GM06990 (cell line): ENCODE results near the gene C1orf167.

Experiments used
- DNase-seq: peaks from one replicate; pipeline ENCODE4 v3.0.0-alpha.2; 2011; ENCODE audit not compliant: insufficient read length; ENCODE audit errors: extremely low read depth
- H3K27me3 ChIP-seq: replicated peaks from 2 replicates; pipeline ENCODE4 v1.6.0; 2011; ENCODE audit warnings: low read length; ENCODE audit not compliant: control insufficient read depth, insufficient read depth
- H3K36me3 ChIP-seq: 2 replicates; pipeline ENCODE4 v1.5.1; 2011; ENCODE audit warnings: low read length; ENCODE audit not compliant: control insufficient read depth, insufficient read depth
- H3K4me3 ChIP-seq: replicated peaks from 2 replicates; pipeline ENCODE4 v1.5.1; 2011; ENCODE audit warnings: low read depth, mild to moderate bottlenecking, control low read depth, low read length
- TF ChIP-seq, protein P1 (sequence below): IDR thresholded peaks from 2 replicates; pipeline ENCODE4 v1.5.1; 2011; ENCODE audit warnings: low read length, control low read depth, mild to moderate bottlenecking, inconsistent platforms; ENCODE audit not compliant: insufficient read depth, poor library complexity, severe bottlenecking

The C1orf167 gene

DNA sequence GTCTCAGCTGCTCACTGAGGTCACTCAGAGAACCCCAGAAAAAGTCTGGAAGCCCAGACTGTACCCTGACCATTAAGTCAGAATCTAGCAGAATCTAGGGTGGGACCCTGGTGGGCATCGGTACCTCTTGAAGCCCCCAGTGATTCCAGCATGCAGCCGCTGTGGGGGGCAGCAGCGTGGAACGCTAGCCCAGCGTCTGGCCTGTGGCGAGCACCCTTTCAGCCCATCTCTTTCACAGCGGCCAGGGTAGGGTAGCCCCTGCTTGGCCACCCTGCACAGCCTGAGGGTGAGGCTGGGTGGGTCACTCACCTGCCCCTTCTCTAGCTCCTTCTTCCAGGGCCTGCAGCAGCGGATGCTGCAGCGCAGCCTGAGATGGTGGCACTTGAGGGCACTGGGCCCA lies 16.3 kb downstream of the C1orf167 start:
- TF ChIP-seq, protein P1, sequence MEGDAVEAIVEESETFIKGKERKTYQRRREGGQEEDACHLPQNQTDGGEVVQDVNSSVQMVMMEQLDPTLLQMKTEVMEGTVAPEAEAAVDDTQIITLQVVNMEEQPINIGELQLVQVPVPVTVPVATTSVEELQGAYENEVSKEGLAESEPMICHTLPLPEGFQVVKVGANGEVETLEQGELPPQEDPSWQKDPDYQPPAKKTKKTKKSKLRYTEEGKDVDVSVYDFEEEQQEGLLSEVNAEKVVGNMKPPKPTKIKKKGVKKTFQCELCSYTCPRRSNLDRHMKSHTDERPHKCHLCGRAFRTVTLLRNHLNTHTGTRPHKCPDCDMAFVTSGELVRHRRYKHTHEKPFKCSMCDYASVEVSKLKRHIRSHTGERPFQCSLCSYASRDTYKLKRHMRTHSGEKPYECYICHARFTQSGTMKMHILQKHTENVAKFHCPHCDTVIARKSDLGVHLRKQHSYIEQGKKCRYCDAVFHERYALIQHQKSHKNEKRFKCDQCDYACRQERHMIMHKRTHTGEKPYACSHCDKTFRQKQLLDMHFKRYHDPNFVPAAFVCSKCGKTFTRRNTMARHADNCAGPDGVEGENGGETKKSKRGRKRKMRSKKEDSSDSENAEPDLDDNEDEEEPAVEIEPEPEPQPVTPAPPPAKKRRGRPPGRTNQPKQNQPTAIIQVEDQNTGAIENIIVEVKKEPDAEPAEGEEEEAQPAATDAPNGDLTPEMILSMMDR: no peak

DNA sequence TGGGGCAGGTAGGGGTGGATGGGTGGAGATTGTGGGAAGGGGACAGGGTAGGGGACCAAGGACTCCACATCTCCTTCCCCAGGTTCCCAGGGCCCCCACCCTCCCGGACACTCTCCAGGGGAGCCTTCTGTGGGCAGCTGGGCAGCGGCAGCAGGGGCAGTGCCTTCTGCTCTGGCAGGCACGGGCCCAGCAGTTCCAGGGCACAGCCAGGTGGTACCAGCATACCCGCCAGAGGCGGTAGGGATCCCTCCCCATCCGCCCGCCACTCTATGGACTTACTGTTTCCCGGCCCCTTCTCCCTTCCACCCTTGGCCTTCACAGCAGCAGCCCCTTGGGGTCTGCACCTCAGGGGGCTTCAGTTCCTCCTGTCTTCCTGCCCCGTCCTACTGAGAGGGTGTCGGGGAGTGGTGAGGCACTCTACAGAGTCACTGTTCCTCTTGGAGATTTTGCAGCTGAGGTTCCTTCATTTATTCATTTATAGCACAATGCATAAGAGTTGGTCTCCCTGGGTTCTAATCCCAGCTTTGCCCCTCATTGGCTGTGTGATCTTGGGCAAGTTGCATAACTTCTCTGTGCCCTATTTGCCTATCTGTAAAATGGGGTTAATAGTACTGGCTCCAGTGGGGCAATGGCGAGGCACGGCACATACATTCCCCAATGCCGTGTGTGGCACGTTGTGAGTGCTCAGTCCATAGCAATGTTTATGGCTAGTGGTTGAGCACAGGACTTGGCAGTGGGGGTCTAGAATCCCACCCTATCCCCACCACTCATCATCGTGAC lies 17.0 kb downstream of the C1orf167 start:
- Histone ChIP-seq H3K4me3 (no peak overlapping the region), H3K36me3 (no peaks in the 10 kb centered on the region), H3K27me3 (no peaks in the 10 kb centered on the region)
- DNase-seq: no peak
- TF ChIP-seq, protein P1: no peak

More for the DNA sequence above, 16.3 kb downstream of the C1orf167 start:
- DNase-seq: no peak
- Histone ChIP-seq H3K36me3 (no peaks in the 10 kb centered on the region), H3K27me3 (no peaks in the 10 kb centered on the region), H3K4me3 (no peak overlapping the region)

- no peak overlapping the region for H3K4me3 ChIP-seq
- TF ChIP-seq, protein P1: no peak
- no peaks in the 10 kb centered on the region for H3K27me3 ChIP-seq
- DNase-seq: no peak
- no peaks in the 10 kb centered on the region for H3K36me3 ChIP-seq
These were observed 17.9 kb downstream of the C1orf167 start for GRCh38 chr1:11779715-11780379.

- DNase-seq: no peak
- Histone ChIP-seq H3K36me3 (no peaks in the 10 kb centered on the region), H3K4me3 (no peak overlapping the region), H3K27me3 (no peaks in the 10 kb centered on the region)
- TF ChIP-seq, protein P1: no peak
These were observed 18.6 kb downstream of the C1orf167 start for GRCh38 chr1:11780380-11781147.

DNA sequence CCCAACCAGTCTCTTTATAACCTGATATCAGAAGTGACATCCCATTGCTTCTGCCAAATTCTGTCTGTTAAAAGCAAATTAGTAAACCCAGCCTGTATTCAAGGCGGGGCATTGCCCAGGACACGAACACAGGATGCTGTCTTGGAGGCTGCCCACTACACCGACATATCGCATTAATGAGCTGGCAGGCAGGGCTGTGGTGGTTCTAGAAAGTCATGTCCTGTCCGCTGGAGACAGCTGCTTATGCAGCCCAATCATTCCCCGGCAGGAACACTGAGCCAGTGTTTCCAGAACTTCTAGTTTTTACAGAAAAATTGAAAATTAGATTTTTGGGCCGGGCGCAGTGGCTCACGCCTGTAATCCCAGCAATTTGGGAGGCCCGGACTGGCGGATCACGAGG lies 19.3 kb downstream of the C1orf167 start:
- no peaks in the 10 kb centered on the region for H3K27me3 ChIP-seq
- no peak for DNase-seq
- TF ChIP-seq, protein P1: no peak
- no peaks in the 10 kb centered on the region for H3K36me3 ChIP-seq
- no peak overlapping the region for H3K4me3 ChIP-seq
